Measurements from ENCODE around the gene ZMYM2.

GRCh38 chr13:19952850-19953249 is 5.7 kb upstream of the ZMYM2 start:
- no peak for TF ChIP-seq SUZ12 (IDR thresholded peaks at IDR 0.05; ENCODE audit: extremely low read depth, insufficient read depth, insufficient read length)
- TF ChIP-seq YY1 (IDR thresholded peaks at IDR 0.05; ENCODE audit: insufficient read depth, insufficient read length), result no peak

Data from NT2/D1 (cell line).